H1 (cell line): ENCODE results near the gene AK8. TPM values are rescaled to one million over a fixed set of nuclear protein-coding genes. Genes with fewer than 3 reads are reported as not detected.

Experiments
- CBX8 ChIP-seq: fragments of 300-800, 300-1000 bp; sonication (generic); IDR thresholded peaks from 2 replicates; pipeline ENCODE4 v1.7.1; 2016; ENCODE audit warnings: low read depth, low read length, borderline replicate concordance
- CEBPB ChIP-seq: IDR thresholded peaks from 2 replicates; pipeline ENCODE4 v1.6.1; 2012; ENCODE audit warnings: low read depth, low read length
- polyA plus RNA-seq, 7 experiments: library from polyadenylated mRNA; depleted of rRNA in 3 of 7; stranded (reverse) in 5 of 7; unstranded in 2 of 7; fragments of >200 nt in 5 of 7; fragments of 200-250 nt in 2 of 7; gene quantifications; 1 replicate in 5 of 7; 2 replicates in 1 of 7; 4 replicates in 1 of 7; pipeline versions ENCODE4 v1.2.1 to v1.2.3, GENCODE V29; 2011 to 2013; ENCODE audit warnings: missing spikeins in 2 of 7, mixed read lengths in 2 of 7
- total RNA-seq: library from RNA; stranded (reverse); fragmentation: NEBNext Ultra II Directional; extraction: Animal tissue kit (Norgen Biotek cat#: 25700); gene quantifications from 2 replicates; pipeline ENCODE4 v1.2.1, GENCODE V29; 2021

AK8 gene
- total and polyA plus RNA-seq, 2 of the 8 experiments (the other 6 are each of a cell fraction or from before 2014, with no cell fraction given), result 0.35 to 0.48 TPM

- no peak for TF ChIP-seq CBX8
- no peak for TF ChIP-seq CEBPB
Measured at GRCh38 chr9:132784286-132784830, 93.7 kb downstream of the AK8 start (continued).
